Activated T-cell treated with anti-CD3 and anti-CD28 coated beads for 4 hours (primary cell): ENCODE measurements around the gene AVPR1B.

Experiments
- DNase-seq: peaks from one replicate; pipeline ENCODE4 v3.0.0-alpha.2; 2020

AVPR1B gene

GRCh38 chr1:206111271-206111927 is 5.8 kb downstream of the AVPR1B start:
- DNase-seq: no peak

GRCh38 chr1:206110820-206111219 is 6.4 kb downstream of the AVPR1B start:
- DNase-seq: no peak

DNA sequence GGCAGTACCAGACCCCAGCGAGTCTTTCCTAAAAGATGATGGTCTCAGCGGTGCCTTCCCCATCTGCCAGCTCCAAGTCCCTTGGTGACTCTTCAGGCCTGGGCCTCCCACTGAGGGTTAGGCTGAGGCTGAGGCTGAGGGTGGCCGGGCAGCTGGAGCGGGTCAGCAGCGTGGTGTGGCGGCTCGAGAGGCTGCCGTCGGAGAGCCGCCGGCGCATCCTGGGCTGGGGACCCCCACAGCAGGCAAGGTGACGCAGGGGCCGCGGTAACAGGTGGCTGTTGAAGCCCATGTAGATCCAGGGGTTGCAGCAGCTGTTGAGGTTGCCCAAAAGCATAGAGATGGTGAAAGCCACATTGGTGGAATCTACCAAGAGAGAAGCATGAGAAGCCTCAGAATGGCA is 7.0 kb downstream of the AVPR1B start:
- no peak for DNase-seq

DNA sequence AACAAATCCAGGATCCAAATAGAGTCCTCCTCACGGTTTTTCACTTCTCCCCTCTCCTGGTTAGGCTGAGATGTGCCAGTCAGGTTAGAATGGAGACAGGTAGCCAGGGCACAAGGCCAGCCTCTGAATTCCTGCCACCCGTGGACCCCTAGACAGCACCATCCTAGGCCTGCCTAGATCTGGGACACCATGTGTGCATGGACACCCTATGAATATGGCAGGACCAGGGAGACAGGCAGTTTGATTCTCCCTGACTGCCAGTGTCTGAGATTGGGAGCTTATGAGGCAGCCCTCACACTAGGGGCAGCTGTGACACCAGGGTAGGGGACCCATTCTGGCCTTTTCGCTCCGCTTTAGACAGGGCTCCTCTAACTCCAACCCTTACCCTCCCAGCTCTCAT is 7.5 kb downstream of the AVPR1B start:
- no peak for DNase-seq

DNA sequence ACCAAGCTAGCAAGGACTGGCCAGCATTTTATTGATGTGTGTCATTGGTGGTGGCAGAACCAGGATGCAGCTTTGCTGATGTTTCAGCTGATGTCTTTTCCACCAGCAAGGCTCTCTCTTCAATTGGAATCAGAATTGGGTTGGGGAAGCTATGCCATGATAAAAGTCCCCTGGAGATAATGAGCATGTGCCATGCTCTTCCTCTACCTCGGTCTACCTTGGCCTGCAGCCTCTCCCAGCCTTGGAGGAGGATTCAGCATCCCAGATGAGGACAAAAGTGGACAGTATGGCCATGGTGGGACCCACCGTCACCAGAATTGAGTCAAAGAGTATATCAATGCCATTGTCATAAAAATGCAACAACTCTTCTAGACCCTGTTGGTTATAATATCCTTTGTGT is 8.6 kb downstream of the AVPR1B start:
- no peak for DNase-seq

GRCh38 chr1:206107168-206107544 is 10.0 kb downstream of the AVPR1B start:
- DNase-seq: no peak

DNA sequence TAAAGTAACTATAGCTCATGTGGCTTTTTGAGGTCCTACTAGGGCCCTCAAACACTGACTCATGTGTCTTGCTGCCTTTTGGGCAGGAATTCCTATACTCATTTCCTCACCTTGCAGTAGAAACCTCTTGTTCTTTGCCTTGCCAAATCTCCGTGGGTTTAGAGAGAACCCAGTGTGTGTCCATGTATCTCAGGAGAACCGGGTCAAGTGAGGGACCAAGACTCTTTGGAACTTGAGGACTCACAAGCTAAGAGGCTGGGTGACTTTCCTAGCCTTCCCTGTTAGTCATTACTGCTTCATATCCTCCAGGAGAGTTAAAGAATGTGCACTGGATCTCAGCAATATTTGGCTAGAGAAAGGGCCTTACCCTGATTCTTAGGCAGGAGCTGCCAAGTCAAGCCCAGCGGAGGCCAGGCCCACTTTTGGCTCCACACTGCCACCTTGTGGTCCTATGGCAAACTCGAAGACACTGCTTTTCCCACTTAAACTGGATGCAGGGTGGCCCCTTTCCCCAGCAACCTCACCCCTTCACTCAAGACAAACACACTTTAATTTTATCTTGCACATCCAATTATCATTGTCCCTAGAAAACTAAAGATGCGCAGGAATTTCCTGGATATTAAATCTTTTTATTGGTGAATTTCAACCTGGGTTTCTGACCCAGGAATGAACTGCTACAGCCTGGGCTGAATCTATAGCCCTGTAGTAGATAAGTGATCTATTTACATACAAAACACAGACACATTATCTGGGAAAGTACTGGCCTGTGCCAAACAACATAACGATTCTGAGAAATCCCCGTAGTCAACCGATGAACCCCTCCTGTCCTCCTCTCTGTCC is 10.6 kb downstream of the AVPR1B start:
- DNase-seq: peak; percentile 67

- no peak for DNase-seq
Observed at GRCh38 chr1:206105464-206105995, 11.7 kb downstream of the AVPR1B start.

DNA sequence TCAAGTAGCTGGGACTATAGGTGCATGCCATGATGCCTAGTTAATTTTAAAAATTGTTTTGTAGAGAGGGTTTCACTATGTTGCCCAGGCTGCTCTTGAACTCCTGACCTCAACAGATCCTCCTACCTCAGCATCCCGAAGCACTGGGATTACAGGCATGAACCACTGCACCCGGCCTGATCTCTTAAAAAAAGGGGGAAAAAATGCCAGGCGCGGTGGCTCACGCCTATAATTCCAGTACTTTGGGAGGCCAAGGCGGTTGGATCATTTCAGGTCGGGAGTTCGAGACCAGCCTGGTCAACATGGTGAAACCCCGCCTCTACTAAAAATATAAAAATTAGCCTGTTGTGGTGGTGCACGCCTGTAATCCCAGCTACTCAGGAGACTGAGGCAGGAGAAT is 13.2 kb downstream of the AVPR1B start:
- DNase-seq: no peak

- DNase-seq: no peak
Observed at GRCh38 chr1:206102292-206102936, 14.8 kb downstream of the AVPR1B start.

DNA sequence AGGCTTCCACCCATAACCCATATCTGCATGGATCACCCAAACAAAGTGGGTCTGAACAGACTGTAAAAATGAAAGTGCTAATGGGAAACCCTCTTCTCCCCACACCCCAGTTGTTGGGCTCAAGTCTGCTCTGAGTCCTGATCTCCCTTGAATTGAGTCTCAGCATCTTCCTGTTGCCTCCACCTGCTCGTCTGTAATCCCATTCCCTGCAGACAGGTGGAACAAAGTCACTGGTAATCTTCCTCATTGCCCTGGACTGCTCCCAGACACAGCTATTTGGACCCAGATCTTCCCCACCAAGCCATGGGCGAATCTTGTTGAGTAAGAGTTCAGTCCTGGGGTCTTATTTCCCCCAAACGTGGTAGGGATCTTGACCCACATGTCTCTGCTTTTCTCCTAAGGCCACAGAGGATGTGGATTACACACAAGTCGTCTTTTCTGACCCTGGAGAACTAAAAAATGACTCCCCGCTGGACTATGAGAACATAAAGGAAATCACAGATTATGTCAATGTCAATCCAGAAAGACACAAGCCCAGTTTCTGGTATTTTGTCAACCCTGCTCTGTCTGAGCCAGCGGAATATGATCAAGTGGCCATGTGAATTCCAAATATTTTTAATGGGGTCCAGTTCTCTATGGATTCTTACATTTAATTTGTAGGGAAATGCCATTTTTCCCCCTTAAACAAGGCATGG is 15.7 kb downstream of the AVPR1B start:
- DNase-seq: no peak

DNA sequence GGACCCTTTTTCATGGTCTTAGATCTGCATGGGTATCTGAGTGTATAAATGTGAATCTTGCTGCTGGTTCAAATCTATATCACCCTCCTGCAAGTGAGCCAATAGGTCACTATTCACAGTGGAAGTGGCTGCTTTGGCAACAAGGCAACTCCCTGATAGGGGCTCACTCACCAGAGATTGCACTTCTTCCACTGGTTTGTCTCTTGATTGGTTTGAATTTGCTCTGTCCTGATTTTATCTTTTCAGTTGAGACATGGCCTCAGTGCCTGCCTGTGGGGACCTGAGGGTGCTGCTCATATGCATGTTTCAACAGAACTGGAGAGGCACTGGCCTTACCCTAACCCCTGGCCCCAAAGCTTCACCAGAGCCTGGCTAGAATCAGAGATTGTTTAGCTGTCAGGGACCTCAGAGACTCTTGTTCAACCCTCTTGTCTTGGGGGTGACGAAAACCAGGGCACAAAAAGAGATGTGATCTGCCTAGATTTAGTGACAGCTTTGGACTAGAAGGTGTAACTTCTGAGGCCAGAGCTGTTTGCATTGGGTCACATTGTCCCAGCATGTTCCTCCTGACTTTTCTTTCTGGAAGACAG is 16.9 kb downstream of the AVPR1B start:
- DNase-seq: no peak

- DNase-seq: no peak
Observed at GRCh38 chr1:206098242-206098919, 18.8 kb downstream of the AVPR1B start.

- DNase-seq: no peak
Observed at GRCh38 chr1:206097381-206097780, 19.8 kb downstream of the AVPR1B start.

- no peak for DNase-seq
Observed at GRCh38 chr1:206094024-206094423, 23.2 kb downstream of the AVPR1B start.

GRCh38 chr1:206089341-206089740 is 27.8 kb downstream of the AVPR1B start:
- DNase-seq: no peak

DNA sequence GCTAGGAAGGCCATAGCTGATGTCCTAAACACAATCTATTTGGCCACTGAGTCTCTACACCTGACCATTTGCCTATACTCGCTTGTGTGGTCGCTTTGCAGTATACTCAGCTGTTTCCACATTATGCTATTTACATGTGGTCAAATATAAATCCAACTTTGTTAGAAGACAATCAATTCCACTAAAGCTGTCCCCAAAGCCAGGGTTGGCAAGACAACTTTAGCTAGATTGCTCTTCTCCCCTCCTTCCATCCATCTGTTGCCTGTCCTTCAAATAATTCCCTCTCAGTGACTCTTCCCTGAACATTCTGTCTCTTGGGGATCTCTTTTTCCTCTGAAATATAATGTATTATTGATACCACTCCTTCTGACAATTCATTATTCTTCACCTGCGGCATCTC is 30.1 kb downstream of the AVPR1B start:
- DNase-seq: no peak

- DNase-seq: no peak
Observed at GRCh38 chr1:206083750-206084149, 33.4 kb downstream of the AVPR1B start.

GRCh38 chr1:206082831-206083695 is 34.1 kb downstream of the AVPR1B start:
- no peak for DNase-seq

DNA sequence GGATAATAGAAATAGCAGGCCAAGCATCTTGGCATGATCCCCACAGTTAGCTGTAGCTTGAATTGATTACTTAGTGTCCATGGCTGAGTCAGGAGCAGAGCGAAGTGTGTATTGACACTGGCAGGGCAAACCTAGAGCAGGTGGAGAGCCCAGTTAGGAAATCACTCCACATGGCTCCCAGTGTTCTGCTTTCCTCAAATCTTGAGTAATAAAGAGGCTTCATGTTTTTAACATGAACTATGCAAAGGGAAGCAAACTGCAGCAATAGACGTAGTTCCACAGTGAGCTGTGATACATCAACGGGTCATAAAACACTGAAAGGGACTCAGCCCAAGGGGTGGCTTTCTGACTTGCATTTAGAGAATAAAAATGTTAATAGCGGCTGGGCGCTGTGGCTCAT is 35.3 kb downstream of the AVPR1B start:
- no peak for DNase-seq
